ENCODE measurements around the gene COLQ.
A peak's percentile ranks its signal among the peaks of the same experiment; 100 is the strongest.
"Not testable (repeated sequence)": the region's sequence is repeated elsewhere in the genome, so short reads cannot be mapped to it uniquely, and the experiment has no call there.

The COLQ gene

GRCh38 chr3:15492847-15493360, 28.6 kb downstream of the COLQ start:
- DNase-seq (ENCODE audit: low spot score): no peak

GRCh38 chr3:15491143-15491542, 30.4 kb downstream of the COLQ start:
- DNase-seq (ENCODE audit: low spot score): no peak

- no peak for DNase-seq (ENCODE audit: low spot score)
These were observed 31.3 kb downstream of the COLQ start for GRCh38 chr3:15490158-15490557.

- DNase-seq (ENCODE audit: low spot score): no peak
These were observed 33.5 kb downstream of the COLQ start for GRCh38 chr3:15488002-15488401.

GRCh38 chr3:15486979-15487378, 34.5 kb downstream of the COLQ start:
- DNase-seq (ENCODE audit: low spot score): no peak

- DNase-seq (ENCODE audit: low spot score): no peak
These were observed 35.5 kb downstream of the COLQ start for GRCh38 chr3:15486020-15486419.

- DNase-seq (ENCODE audit: low spot score): not testable (repeated sequence)
These were observed 37.0 kb downstream of the COLQ start for GRCh38 chr3:15484551-15484950.

- DNase-seq (ENCODE audit: low spot score): no peak
These were observed 41.9 kb downstream of the COLQ start for GRCh38 chr3:15479400-15480224.

GRCh38 chr3:15478640-15478979, 42.9 kb downstream of the COLQ start:
- DNase-seq (ENCODE audit: low spot score): no peak

GRCh38 chr3:15477951-15478639, 43.4 kb downstream of the COLQ start:
- peak; percentile 93 for DNase-seq (ENCODE audit: low spot score)

- DNase-seq (ENCODE audit: low spot score): peak; percentile 38
These were observed 45.1 kb downstream of the COLQ start for GRCh38 chr3:15476378-15476777.

GRCh38 chr3:15475161-15475560, 46.3 kb downstream of the COLQ start:
- no peak for DNase-seq (ENCODE audit: low spot score)

- DNase-seq (ENCODE audit: low spot score): peak; percentile 96
These were observed 49.6 kb downstream of the COLQ start for GRCh38 chr3:15471861-15472260.

- DNase-seq (ENCODE audit: low spot score): no peak
These were observed 50.7 kb downstream of the COLQ start for GRCh38 chr3:15470849-15471248.

GRCh38 chr3:15470261-15470660, 51.2 kb downstream of the COLQ start:
- DNase-seq (ENCODE audit: low spot score): no peak

GRCh38 chr3:15467227-15468181, 54.0 kb downstream of the COLQ start:
- no peak for DNase-seq (ENCODE audit: low spot score)

GRCh38 chr3:15465876-15466585, 55.5 kb downstream of the COLQ start:
- peak; percentile 62 for DNase-seq (ENCODE audit: low spot score)

- no peak for DNase-seq (ENCODE audit: low spot score)
These were observed 59.1 kb downstream of the COLQ start for GRCh38 chr3:15462451-15462850.

- no peak for DNase-seq (ENCODE audit: low spot score)
These were observed 60.5 kb downstream of the COLQ start for GRCh38 chr3:15460891-15461531.

GRCh38 chr3:15458212-15458780, 63.2 kb downstream of the COLQ start:
- no peak for DNase-seq (ENCODE audit: low spot score)

Data from SK-N-DZ (cell line).